ACHN (cell line): ENCODE results near the gene PRR35.

ENCODE experiments used
- DNase-seq: peaks from one replicate; pipeline ENCODE4 v3.0.0-alpha.2; 2015
- in situ Hi-C: cut with HindIII; loops from 2 replicates; pipeline ENCODE4 v1.10.0; 2017; ENCODE audit warnings: low sequenced_read_pairs, low pct_ligation_motif_present, low pct_unique_long_range_greater_than_20kb

PRR35 gene

GRCh38 chr16:600781-601180 lies 40.6 kb downstream of the PRR35 start:
- in situ Hi-C loops = no loop called here
- DNase-seq = no peak

- DNase-seq = no peak
- in situ Hi-C loops = no loop called here
Measured at GRCh38 chr16:603933-604332, 43.7 kb downstream of the PRR35 start.

GRCh38 chr16:606656-607307 lies 46.6 kb downstream of the PRR35 start:
- in situ Hi-C loops = no loop called here
- DNase-seq = no peak

GRCh38 chr16:608019-608418 lies 47.8 kb downstream of the PRR35 start:
- no peak for DNase-seq
- in situ Hi-C loops = no loop called here

GRCh38 chr16:609316-609715 lies 49.1 kb downstream of the PRR35 start:
- no peak for DNase-seq
- in situ Hi-C loops = no loop called here

- DNase-seq = no peak
Measured at GRCh38 chr16:609984-610383, 49.8 kb downstream of the PRR35 start.

GRCh38 chr16:610513-611381 lies 50.6 kb downstream of the PRR35 start:
- DNase-seq = no peak
- in situ Hi-C loops = no loop called here

More at GRCh38 chr16:609984-610383, 49.8 kb downstream of the PRR35 start:
- in situ Hi-C loops = no loop called here

GRCh38 chr16:615122-615521 lies 54.9 kb downstream of the PRR35 start:
- in situ Hi-C loops = no loop called here

More at GRCh38 chr16:615122-615521, 54.9 kb downstream of the PRR35 start:
- DNase-seq = no peak
